ENCODE results near the gene CXCR2.
"Not testable (repeated sequence)": the region's sequence is repeated elsewhere in the genome, so short reads cannot be mapped to it uniquely, and the experiment has no call there.

Gene CXCR2

DNA sequence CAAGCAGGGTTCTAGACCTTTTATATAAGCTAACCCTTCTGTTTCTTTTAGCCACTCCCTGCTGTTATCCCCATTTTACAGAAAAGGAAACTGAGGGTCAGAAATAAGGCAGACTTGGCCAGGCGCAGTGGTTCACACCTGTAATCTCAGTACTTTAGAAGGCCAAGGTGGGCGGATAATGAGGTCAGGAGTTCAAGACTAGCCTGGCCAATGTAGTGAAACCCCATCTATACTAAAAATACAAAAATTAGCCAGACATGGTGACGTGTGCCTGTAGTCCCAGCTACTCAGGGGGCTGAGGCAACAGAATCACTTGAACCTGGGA, 42.5 kb upstream of the CXCR2 start:
- DNase-seq (ENCODE audit: low read depth), result no peak
- no peak for TF ChIP-seq CTCF (IDR thresholded peaks at IDR 0.05; ENCODE audit: control insufficient read depth, extremely low read depth, insufficient read depth)
- no peak overlapping the region for H3K4me3 ChIP-seq (ENCODE audit: low read depth, low read length)

GRCh38 chr2:218086478-218086877, 39.4 kb upstream of the CXCR2 start:
- no peak overlapping the region for H3K4me3 ChIP-seq (ENCODE audit: low read depth, low read length)
- TF ChIP-seq CTCF (IDR thresholded peaks at IDR 0.05; ENCODE audit: control insufficient read depth, extremely low read depth, insufficient read depth), result no peak
- no peak for DNase-seq (ENCODE audit: low read depth)

DNA sequence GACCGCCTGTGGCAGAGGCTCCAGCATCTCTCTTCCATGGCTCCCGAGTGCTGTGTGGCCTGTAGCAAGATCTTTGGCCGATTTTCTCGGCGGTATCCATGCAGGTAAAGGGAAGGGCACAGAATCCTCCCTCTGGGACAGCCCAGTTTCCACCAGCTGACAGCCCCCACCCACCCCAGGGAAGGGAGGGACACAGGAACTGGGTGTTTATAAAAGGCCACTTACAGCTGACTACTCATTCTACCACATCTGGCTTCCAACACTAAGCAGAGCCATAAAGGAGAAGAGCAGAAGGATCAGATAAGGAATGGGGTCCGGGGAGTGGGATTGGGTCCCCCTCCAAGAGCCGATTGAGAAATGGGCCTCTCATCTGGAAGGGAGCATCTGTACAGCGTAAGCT, 36.6 kb upstream of the CXCR2 start:
- DNase-seq (ENCODE audit: low read depth), result no peak
- no peak overlapping the region for H3K4me3 ChIP-seq (ENCODE audit: low read depth, low read length)
- no peak for TF ChIP-seq CTCF (IDR thresholded peaks at IDR 0.05; ENCODE audit: control insufficient read depth, extremely low read depth, insufficient read depth)

DNA sequence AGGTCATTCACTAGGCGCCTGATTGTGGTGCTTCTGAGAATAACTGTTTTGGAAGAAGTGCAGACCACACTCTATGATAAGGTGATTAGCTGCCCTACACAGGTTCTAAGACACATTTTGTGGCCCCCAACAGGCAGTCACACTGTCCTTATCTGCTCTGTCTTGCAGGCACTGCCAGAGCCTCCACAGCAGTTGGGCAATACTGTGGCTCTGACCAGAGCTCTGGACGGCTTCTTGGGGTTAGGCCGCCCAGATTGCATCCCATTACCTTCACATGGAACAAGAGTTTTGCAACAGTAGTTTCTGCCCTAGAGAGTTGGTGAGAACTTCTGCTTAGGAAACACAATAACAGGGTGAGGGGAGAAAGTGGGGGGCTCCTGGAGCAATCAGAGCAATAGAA, 34.1 kb upstream of the CXCR2 start:
- H3K4me3 ChIP-seq (ENCODE audit: low read depth, low read length), result no peak overlapping the region
- no peak for TF ChIP-seq CTCF (IDR thresholded peaks at IDR 0.05; ENCODE audit: control insufficient read depth, extremely low read depth, insufficient read depth)
- DNase-seq (ENCODE audit: low read depth), result no peak

GRCh38 chr2:218093879-218094278, 31.9 kb upstream of the CXCR2 start:
- no peak for TF ChIP-seq CTCF (IDR thresholded peaks at IDR 0.05; ENCODE audit: control insufficient read depth, extremely low read depth, insufficient read depth)
- H3K4me3 ChIP-seq (ENCODE audit: low read depth, low read length), result no peak overlapping the region
- no peak for DNase-seq (ENCODE audit: low read depth)

GRCh38 chr2:218095853-218096252, 30.0 kb upstream of the CXCR2 start:
- H3K4me3 ChIP-seq (ENCODE audit: low read depth, low read length), result no peak overlapping the region
- no peak for TF ChIP-seq CTCF (IDR thresholded peaks at IDR 0.05; ENCODE audit: control insufficient read depth, extremely low read depth, insufficient read depth)
- DNase-seq (ENCODE audit: low read depth), result no peak

DNA sequence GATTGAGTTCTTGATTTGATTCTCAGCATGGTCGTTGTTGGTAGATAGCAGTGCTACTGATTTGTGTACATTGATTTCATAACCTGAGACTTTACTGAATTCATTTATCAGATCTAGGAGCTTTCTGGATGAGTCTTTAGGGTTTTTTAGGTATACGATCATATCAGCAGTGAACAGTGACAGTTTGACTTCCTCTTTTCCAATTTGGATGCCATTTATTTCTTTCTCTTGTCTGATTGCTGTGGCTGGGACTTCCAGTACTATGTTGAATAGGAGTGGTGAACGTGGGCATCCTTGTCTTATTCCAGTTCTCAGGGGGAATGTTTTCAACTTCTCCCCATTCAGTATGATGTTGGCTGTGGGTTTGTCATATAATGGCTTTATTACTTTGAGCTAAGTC, 27.9 kb upstream of the CXCR2 start:
- no peak overlapping the region for H3K4me3 ChIP-seq (ENCODE audit: low read depth, low read length)
- no peak for TF ChIP-seq CTCF (IDR thresholded peaks at IDR 0.05; ENCODE audit: control insufficient read depth, extremely low read depth, insufficient read depth)
- no peak for DNase-seq (ENCODE audit: low read depth)

DNA sequence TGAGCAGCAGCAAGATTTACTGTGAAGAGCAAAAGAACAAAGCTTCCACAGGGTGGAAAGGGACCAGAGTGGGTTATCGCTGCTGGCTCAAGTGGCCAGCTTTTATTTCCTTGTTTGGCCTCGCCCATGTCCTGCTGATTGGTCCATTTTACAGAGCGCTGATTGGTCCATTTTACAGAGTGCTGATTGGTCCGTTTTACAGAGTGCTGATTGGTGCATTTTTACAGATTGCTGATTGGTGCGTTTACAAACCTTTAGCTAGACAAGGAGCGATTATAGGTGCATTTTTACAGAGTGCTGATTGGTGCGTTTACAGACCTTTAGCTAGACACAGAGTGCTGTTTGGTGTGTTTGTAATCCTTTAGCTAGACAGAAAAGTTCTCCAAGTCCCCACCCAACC, 17.0 kb upstream of the CXCR2 start:
- not testable (repeated sequence) for DNase-seq (ENCODE audit: low read depth); H3K4me3 ChIP-seq (ENCODE audit: low read depth, low read length)

- H3K4me3 ChIP-seq (ENCODE audit: low read depth, low read length); DNase-seq (ENCODE audit: low read depth): not testable (repeated sequence)
Observed at GRCh38 chr2:218121789-218122188, 4.0 kb upstream of the CXCR2 start.

DNA sequence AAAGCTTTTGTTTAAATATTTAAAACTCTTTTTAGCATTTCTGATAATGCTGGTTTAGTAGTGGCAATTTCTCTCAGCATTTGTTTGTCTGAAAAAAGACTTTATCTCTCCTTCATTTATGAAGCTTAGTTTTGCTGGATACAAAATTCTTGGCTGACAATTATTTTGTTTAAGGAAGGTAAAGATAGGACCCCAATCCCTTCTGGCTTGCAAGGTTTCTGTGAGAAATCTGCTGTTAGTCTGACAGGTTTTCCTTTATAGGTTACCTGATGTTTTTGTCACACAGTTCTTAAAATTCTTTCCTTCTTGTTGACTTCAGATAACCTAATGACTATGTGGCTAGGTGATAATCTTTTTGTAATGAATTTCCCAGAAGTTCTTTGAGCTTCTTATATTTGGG, 3.5 kb upstream of the CXCR2 start:
- not testable (repeated sequence) for DNase-seq (ENCODE audit: low read depth); H3K4me3 ChIP-seq (ENCODE audit: low read depth, low read length)
